ENCODE results near the gene CTRL. TPM values are rescaled to one million over a fixed set of nuclear protein-coding genes. Genes with fewer than 3 reads are reported as not detected.
A peak's percentile ranks its signal among the peaks of the same experiment; 100 is the strongest.

The CTRL gene
- total RNA-seq, 2 donors from 2014 or later = 0.64 to 2.2 TPM

DNA sequence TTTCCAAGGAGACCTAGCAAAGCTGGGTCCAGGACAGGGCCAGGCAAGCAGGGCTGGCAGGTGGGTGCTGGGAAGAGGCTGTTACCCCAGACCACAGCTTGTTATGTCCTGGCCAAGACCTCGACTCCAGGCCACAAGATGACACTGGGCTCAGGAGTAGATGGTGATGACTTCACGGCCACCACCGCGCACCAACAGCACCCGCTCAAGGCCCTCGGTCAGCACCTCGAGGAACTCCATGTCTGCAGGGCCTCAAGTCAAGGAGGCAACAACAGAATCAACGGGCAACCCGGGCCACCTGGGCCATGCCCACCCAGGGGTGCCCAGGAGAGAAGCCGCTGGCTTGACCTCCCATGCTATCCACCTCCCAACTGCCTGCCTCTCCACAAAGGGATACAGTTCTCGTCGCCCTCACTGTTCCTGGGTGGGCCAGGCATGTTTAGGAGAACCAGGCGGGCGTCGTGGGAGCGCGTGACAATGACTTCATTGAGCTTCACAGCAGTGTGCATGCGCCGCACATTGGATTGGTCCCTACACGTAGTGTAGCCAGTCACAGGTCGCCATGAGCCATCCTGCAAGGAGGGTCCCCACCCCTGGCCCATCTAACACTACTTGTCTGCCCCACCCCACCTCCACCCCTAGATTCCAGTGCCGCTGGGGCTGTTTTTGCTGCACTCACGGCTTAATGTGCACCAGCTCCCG, 13.2 kb upstream of the CTRL start:
- TF ChIP-seq, protein P1, sequence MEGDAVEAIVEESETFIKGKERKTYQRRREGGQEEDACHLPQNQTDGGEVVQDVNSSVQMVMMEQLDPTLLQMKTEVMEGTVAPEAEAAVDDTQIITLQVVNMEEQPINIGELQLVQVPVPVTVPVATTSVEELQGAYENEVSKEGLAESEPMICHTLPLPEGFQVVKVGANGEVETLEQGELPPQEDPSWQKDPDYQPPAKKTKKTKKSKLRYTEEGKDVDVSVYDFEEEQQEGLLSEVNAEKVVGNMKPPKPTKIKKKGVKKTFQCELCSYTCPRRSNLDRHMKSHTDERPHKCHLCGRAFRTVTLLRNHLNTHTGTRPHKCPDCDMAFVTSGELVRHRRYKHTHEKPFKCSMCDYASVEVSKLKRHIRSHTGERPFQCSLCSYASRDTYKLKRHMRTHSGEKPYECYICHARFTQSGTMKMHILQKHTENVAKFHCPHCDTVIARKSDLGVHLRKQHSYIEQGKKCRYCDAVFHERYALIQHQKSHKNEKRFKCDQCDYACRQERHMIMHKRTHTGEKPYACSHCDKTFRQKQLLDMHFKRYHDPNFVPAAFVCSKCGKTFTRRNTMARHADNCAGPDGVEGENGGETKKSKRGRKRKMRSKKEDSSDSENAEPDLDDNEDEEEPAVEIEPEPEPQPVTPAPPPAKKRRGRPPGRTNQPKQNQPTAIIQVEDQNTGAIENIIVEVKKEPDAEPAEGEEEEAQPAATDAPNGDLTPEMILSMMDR (IDR thresholded peaks at IDR 0.05) = no peak
- H3K36me3 ChIP-seq = peaks cover 4% of the 10 kb centered on the region
- H3K4me1 ChIP-seq = no peaks in the 10 kb centered on the region
- no peaks in the 10 kb centered on the region for H3K27me3 ChIP-seq
- H3K4me3 ChIP-seq = no peak overlapping the region
- intact Hi-C loops (cut with DNase I) = no loop called here
- H3K9me3 ChIP-seq = no peaks in the 10 kb centered on the region
- no peak overlapping the region for H3K9ac ChIP-seq (ENCODE audit: low read depth in 2 of 2, low read length in 2 of 2)
- H3K27ac ChIP-seq = peak overlapping the region; percentile 40
- no peak for DNase-seq

DNA sequence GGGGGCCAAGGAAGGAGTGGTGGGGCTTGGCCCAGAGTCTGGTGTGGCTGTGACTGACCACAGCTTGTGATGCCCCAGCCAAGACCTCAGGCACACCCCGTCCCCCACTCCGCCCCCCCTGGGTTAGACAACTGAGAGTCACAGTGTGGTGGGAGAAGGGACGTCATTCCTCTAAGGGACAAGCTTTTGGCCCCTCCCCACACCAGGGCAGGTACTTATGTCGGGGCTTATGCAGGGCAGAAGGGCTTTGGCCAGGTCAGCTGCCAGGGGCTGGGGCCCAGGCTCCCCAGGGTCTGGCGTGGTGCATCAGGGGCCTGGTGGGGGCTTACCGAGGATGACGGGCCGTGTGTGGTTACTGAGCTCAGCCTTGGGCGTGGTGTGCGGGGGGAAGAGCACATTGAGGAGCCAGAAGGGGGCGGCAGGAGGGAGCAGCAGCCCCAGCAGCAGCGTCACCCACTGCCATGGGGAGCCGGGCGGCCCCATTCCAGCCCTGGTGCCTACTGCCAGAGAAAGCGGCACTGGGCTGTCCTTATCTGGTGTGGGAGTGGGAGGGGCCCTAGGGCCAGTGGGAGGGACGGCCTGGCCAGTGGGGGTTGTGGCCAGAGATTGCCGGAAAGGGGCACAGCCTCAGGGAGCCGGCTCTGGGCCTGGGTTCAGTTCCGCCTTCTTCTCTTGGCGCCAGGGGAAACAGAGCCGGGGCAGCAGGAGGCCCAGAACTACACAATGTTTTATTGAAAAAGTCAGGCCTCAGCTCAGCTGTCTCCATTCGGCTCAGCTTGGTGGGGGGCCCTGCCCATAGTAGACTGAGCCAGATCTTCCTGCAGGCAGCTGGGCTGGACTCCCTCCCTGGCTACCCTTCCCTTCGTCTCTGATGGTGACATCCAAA, 12.2 kb upstream of the CTRL start, which contains the start of gene LCAT:
Gene LCAT (minus strand): TSS at position 502 of the 886 bp plus-strand sequence. CDS start 19 bp downstream, at position 483.
- H3K27me3 ChIP-seq = no peaks in the 10 kb centered on the region
- no peaks in the 10 kb centered on the region for H3K9me3 ChIP-seq
- no peaks in the 10 kb centered on the region for H3K4me1 ChIP-seq
- TF ChIP-seq, protein P1 (IDR thresholded peaks at IDR 0.05) = no peak
- peak within 1 kb of the TSS in 1 of 2 donors; percentile 24 for H3K9ac ChIP-seq (ENCODE audit: low read depth in 2 of 2, low read length in 2 of 2)
- peaks cover 4% of the 10 kb centered on the region for H3K36me3 ChIP-seq
- no peak for DNase-seq
- intact Hi-C loops (cut with DNase I) = no loop called here
- peak within 1 kb of the TSS; percentile 40 for H3K27ac ChIP-seq
- no peak within 1 kb of the TSS for H3K4me3 ChIP-seq

DNA sequence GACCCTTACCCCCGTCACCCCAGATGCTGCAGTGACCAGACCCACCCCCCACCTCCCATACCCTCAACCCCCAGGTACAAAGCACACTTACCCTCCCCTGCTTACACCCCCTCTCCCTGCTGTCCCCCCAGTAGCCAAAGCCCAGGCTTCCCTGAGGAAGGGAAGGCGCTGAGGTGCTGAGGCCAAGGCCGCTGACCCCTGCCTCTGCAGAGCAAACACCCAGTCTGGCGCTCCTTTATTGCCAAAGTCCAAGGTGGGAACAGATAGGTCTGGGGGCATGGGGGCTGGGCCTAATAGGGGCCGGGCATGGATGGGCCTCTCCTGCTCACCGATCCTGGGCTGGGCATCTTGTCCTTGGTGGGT, 11.6 kb upstream of the CTRL start:
- Histone ChIP-seq H3K9ac (ENCODE audit: low read depth in 2 of 2, low read length in 2 of 2) (no peak overlapping the region), H3K4me1 (no peaks in the 10 kb centered on the region), H3K4me3 (no peak overlapping the region), H3K27me3 (no peaks in the 10 kb centered on the region), H3K36me3 (peaks cover 4% of the 10 kb centered on the region), H3K27ac (peak overlapping the region; percentile 40), H3K9me3 (no peaks in the 10 kb centered on the region)
- no peak for DNase-seq
- TF ChIP-seq, protein P1 (IDR thresholded peaks at IDR 0.05) = no peak
- intact Hi-C loops (cut with DNase I) = no loop called here

DNA sequence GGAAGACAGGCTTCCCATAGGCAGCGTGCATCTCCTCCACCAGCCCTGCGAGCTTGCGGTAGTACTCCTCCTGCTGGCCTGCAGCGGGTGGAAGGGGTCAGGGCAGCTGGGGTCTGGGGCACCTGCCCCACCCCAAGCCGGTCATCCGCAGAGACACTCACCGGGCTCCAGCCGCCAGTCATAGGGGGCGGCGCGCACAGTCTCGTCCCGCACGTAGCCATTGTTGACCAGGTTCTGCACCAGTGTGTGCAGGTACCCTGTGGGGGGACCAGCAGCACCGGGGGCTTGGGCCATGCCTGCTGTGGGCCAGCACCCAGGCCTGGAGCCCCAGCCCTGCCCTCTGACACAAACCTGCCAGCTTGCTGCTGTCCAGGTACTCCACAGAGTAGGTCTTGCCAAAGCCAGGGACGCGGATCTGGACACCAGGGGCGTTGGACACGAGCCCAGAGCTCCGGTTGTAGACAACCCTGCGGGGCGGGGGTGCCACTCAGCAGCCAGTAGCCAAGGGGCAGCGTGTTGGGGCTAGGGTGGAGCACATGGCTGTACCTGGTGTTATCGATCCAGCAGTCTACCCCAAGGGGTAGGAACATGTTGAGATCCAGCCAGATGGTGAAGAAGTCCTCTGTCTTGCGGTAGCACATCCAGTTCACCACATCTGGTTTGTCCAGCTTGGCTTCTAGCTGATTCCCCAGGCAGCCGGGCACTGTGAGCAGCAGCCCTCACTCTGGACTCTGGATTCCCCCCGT, 11.0 kb upstream of the CTRL start:
- H3K4me3 ChIP-seq = no peak overlapping the region
- no peaks in the 10 kb centered on the region for H3K9me3 ChIP-seq
- H3K27me3 ChIP-seq = no peaks in the 10 kb centered on the region
- no peak overlapping the region for H3K9ac ChIP-seq (ENCODE audit: low read depth in 2 of 2, low read length in 2 of 2)
- peaks cover 4% of the 10 kb centered on the region for H3K36me3 ChIP-seq
- no peak for DNase-seq
- no peaks in the 10 kb centered on the region for H3K4me1 ChIP-seq
- no peak overlapping the region for H3K27ac ChIP-seq
- intact Hi-C loops (cut with DNase I) = no loop called here
- TF ChIP-seq, protein P1 (IDR thresholded peaks at IDR 0.05) = no peak

DNA sequence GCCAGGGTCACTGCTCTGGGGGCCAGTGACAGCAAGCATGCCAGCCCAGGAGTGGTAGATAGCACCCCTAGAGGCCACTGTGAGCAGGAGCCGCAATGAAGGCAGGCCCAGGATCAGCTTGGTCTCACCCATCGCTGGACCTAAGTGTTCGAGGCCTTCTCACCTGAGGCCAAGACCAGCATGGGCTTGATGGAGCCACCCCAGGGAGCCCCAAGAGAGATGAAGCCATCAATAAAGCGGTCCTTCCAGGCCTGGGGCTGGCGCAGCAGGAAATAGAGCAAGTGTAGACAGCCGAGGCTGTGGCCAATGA, 10.5 kb upstream of the CTRL start:
- Histone ChIP-seq H3K36me3 (peaks cover 4% of the 10 kb centered on the region), H3K4me1 (peaks cover under 1% of the 10 kb centered on the region), H3K9me3 (no peaks in the 10 kb centered on the region), H3K27ac (no peak overlapping the region), H3K9ac (ENCODE audit: low read depth in 2 of 2, low read length in 2 of 2) (no peak overlapping the region), H3K4me3 (no peak overlapping the region), H3K27me3 (no peaks in the 10 kb centered on the region)
- intact Hi-C loops (cut with DNase I) = no loop called here
- TF ChIP-seq, protein P1 (IDR thresholded peaks at IDR 0.05) = peak; percentile 54
- DNase-seq = no peak

All from colonic mucosa (tissue), 4 donors.